GM19240 (cell line): ENCODE data around the gene ZPBP2.
"Not testable (repeated sequence)": the region's sequence is repeated elsewhere in the genome, so short reads cannot be mapped to it uniquely, and the experiment has no call there.

ENCODE experiments used
- DNase-seq: peaks from one replicate; pipeline ENCODE4 v3.0.0; 2011; ENCODE audit warnings: low spot score; ENCODE audit not compliant: insufficient read length

The ZPBP2 gene

GRCh38 chr17:39867880-39868553 lies at the start of gene ZPBP2:
TSS of gene ZPBP2 (plus strand) at chr17:39868202. CDS start at chr17:39868355, 153 bp downstream.
- DNase-seq = no peak

- no peak for DNase-seq
These were observed 49.5 kb upstream of the ZPBP2 start for GRCh38 chr17:39818358-39819000.

- no peak for DNase-seq
These were observed 47.5 kb upstream of the ZPBP2 start for GRCh38 chr17:39820541-39820940.

GRCh38 chr17:39820987-39821386 lies 47.0 kb upstream of the ZPBP2 start:
- no peak for DNase-seq

- no peak for DNase-seq
These were observed 46.0 kb upstream of the ZPBP2 start for GRCh38 chr17:39822051-39822451.

GRCh38 chr17:39823407-39824054 lies 44.5 kb upstream of the ZPBP2 start:
- no peak for DNase-seq

- DNase-seq = no peak
These were observed 41.7 kb upstream of the ZPBP2 start for GRCh38 chr17:39826334-39826733.

- no peak for DNase-seq
These were observed 39.6 kb upstream of the ZPBP2 start for GRCh38 chr17:39828443-39828842.

- no peak for DNase-seq
These were observed 36.4 kb upstream of the ZPBP2 start for GRCh38 chr17:39831588-39831987.

GRCh38 chr17:39834017-39834416 lies 34.0 kb upstream of the ZPBP2 start:
- no peak for DNase-seq

GRCh38 chr17:39835038-39835786 lies 32.8 kb upstream of the ZPBP2 start:
- no peak for DNase-seq

- no peak for DNase-seq
These were observed 31.9 kb upstream of the ZPBP2 start for GRCh38 chr17:39836117-39836516.

GRCh38 chr17:39838057-39838456 lies 29.9 kb upstream of the ZPBP2 start:
- DNase-seq = no peak

- no peak for DNase-seq
These were observed 29.2 kb upstream of the ZPBP2 start for GRCh38 chr17:39838784-39839183.

- DNase-seq = no peak
These were observed 26.8 kb upstream of the ZPBP2 start for GRCh38 chr17:39841134-39841683.

- no peak for DNase-seq
These were observed 22.8 kb upstream of the ZPBP2 start for GRCh38 chr17:39845052-39845846.

GRCh38 chr17:39846205-39846604 lies 21.8 kb upstream of the ZPBP2 start:
- DNase-seq = no peak

- DNase-seq = no peak
These were observed 19.4 kb upstream of the ZPBP2 start for GRCh38 chr17:39848600-39848999.

- DNase-seq = not testable (repeated sequence)
These were observed 17.8 kb upstream of the ZPBP2 start for GRCh38 chr17:39850186-39850585.

GRCh38 chr17:39852239-39852638 lies 15.8 kb upstream of the ZPBP2 start:
- no peak for DNase-seq

- DNase-seq = no peak
These were observed 13.1 kb upstream of the ZPBP2 start for GRCh38 chr17:39854909-39855308.
